Hepatic stellate cell (primary cell): Measurements from ENCODE around the gene TOX4.
"Not testable (repeated sequence)": the region's sequence is repeated elsewhere in the genome, so short reads cannot be mapped to it uniquely, and the experiment has no call there.

Source experiments
- DNase-seq: peaks from one replicate; pipeline ENCODE4 v3.0.0; 2011; ENCODE audit warnings: low spot score

The TOX4 gene

GRCh38 chr14:21476925-21477681 is at the start of gene TOX4, which contains the start of gene RAB2B:
TSS of gene TOX4 (plus strand) at chr14:21477195. CDS start at chr14:21477279, 84 bp downstream.
TSS of gene RAB2B (minus strand) at chr14:21476959. CDS start at chr14:21476872, 87 bp downstream.
- peak; percentile 87 for DNase-seq

- DNase-seq = no peak
These were observed 48.1 kb upstream of the TOX4 start for GRCh38 chr14:21428930-21429329.

GRCh38 chr14:21431126-21431525 is 45.9 kb upstream of the TOX4 start:
- DNase-seq = no peak

GRCh38 chr14:21436567-21437062 is 40.4 kb upstream of the TOX4 start:
- peak; percentile 13 for DNase-seq

- peak; percentile 95 for DNase-seq
These were observed 39.7 kb upstream of the TOX4 start for GRCh38 chr14:21437063-21437901.

- no peak for DNase-seq
These were observed 36.1 kb upstream of the TOX4 start for GRCh38 chr14:21440859-21441258.

GRCh38 chr14:21442657-21443056 is 34.3 kb upstream of the TOX4 start:
- not testable (repeated sequence) for DNase-seq

- DNase-seq = no peak
These were observed 27.1 kb upstream of the TOX4 start for GRCh38 chr14:21449899-21450216.

GRCh38 chr14:21454843-21455544 is 22.0 kb upstream of the TOX4 start:
- DNase-seq = peak; percentile 12

- peak; percentile 24 for DNase-seq
These were observed 21.4 kb upstream of the TOX4 start for GRCh38 chr14:21455592-21455911.

GRCh38 chr14:21455912-21456667 is 20.9 kb upstream of the TOX4 start, which contains the start of gene CHD8:
TSS of gene CHD8 (minus strand) at chr14:21456123. CDS start at chr14:21431643, 24,480 bp downstream.
- DNase-seq = peak; percentile 98

GRCh38 chr14:21467616-21468015 is 9.4 kb upstream of the TOX4 start:
- DNase-seq = peak; percentile 24

GRCh38 chr14:21475767-21476522 is 1.1 kb upstream of the TOX4 start:
- no peak for DNase-seq

GRCh38 chr14:21476523-21476924 is 471 bp upstream of the TOX4 start:
- peak; percentile 52 for DNase-seq

GRCh38 chr14:21486640-21487087 is 9.7 kb downstream of the TOX4 start:
- peak; percentile 61 for DNase-seq

- DNase-seq = no peak
These were observed 18.1 kb downstream of the TOX4 start for GRCh38 chr14:21494902-21495762.

- no peak for DNase-seq
These were observed 19.5 kb downstream of the TOX4 start for GRCh38 chr14:21496453-21496852.

GRCh38 chr14:21498540-21499526 is 21.8 kb downstream of the TOX4 start:
- DNase-seq = peak; percentile 36

- no peak for DNase-seq
These were observed 24.6 kb downstream of the TOX4 start for GRCh38 chr14:21501568-21501967.
